Vagina (tissue), 2 donors: Measurements from ENCODE around the gene VAMP1.

Experiments
- CTCF ChIP-seq, 3 experiments: fragments of 450-650 bp in 2 of 3; fragments of 200-600 bp in 1 of 3; sonication (generic) in 1 of 3; IDR thresholded peaks; one replicate each; pipeline ENCODE4 v1.5.1; 2017 to 2019; ENCODE audit warnings: antibody characterized with exemption in 3 of 3, mild to moderate bottlenecking in 2 of 3, moderate library complexity in 2 of 3
- POLR2A ChIP-seq, 2 donors: fragments of 450-650 bp; IDR thresholded peaks; one replicate each; pipeline ENCODE4 v1.6.1; 2017; ENCODE audit warnings: antibody characterized with exemption in 2 of 2, mild to moderate bottlenecking in 2 of 2, moderate library complexity in 2 of 2

- no peak for TF ChIP-seq CTCF (IDR thresholded peaks at IDR 0.05)
- no peak for TF ChIP-seq POLR2A (IDR thresholded peaks at IDR 0.05)
Measured at GRCh38 chr12:6507102-6507998, 36.9 kb upstream of the VAMP1 start.
